ENCODE data around the gene SLC25A21.
"Not testable (repeated sequence)": the region's sequence is repeated elsewhere in the genome, so short reads cannot be mapped to it uniquely, and the experiment has no call there.

The SLC25A21 gene

DNA sequence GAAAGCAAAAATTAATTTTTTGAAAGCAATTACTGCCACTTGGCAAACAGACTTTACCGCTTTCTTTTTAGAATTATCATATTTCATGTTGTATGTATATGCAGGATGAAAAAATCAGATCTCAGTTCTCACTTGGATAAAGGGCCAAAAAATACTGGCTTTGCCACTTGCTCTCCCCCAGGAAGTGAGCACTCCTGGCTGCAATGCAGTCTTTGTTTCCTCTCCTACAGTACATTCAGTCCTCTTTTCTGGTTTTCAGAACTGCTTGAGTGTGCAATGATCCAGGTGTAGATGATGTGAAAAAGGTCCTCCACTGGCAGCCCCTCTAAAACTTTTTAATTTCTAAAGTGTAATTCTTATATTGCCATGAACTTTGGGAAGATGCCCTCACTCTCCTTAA, 183.4 kb downstream of the SLC25A21 start:
- no peak for DNase-seq (ENCODE audit: low read depth)
- no peak overlapping the region for H3K4me3 ChIP-seq (ENCODE audit: low read depth, low read length)
- no peak for TF ChIP-seq CTCF (IDR thresholded peaks at IDR 0.05; ENCODE audit: low read depth, low read length, missing control alignments)

- TF ChIP-seq CTCF (IDR thresholded peaks at IDR 0.05; ENCODE audit: low read depth, low read length, missing control alignments), result no peak
- DNase-seq (ENCODE audit: low read depth), result no peak
These were observed 183.8 kb downstream of the SLC25A21 start for GRCh38 chr14:36988568-36988967.

DNA sequence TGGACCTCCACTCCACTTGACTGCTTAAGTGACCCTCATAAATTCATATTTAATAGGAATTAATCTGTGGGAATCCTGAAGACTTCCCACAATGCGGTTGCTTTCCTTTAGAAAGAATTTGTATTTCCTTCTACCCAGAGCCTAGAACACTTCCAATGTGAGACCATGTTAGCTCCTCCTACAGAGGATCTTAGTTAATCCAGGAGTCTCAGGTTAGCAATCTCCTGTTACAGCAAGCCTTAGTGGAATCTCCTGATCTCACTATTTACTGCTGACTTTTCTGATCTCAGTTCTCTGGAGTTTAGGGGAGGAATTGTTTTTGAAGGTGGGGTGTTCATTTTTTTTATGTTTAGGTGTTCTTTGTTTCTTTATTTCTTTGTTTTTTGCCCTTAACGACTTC, 186.0 kb downstream of the SLC25A21 start:
- no peak for TF ChIP-seq CTCF (IDR thresholded peaks at IDR 0.05; ENCODE audit: low read depth, low read length, missing control alignments)
- H3K4me3 ChIP-seq (ENCODE audit: low read depth, low read length), result no peak overlapping the region
- no peak for DNase-seq (ENCODE audit: low read depth)

More at GRCh38 chr14:36988568-36988967, 183.8 kb downstream of the SLC25A21 start:
- no peak overlapping the region for H3K4me3 ChIP-seq (ENCODE audit: low read depth, low read length)

DNA sequence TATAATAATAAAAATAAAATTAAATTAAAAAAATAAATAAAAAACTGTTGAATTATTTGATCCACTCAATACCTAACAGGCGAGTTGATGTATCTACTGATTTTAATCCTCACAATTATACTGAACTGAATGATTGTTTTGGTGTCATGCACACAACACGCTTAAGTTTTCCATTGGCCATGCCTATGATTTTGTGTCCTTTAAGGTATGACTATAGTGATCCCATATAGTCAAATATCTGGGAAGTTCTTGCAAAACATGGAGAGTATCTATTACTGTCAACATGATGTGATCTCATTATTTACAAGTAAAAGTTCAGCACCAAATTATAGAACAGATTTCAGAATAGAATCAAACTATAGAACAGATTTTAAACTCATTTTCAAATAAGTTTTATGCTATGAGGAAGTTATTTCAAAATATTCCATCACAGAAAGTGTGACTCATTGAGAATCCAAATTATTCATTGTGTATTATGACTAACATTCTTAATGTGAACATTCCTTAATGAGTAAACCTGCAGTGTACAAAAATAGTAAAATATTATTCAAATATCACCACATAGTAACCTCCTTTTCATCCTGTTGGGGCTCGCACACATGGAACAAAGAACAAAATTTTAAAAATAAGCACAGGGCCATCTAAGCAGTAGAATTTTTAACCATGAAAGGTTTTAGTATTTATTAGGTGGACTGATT, 190.4 kb downstream of the SLC25A21 start:
- no peak overlapping the region for H3K4me3 ChIP-seq (ENCODE audit: low read depth, low read length)
- no peak for TF ChIP-seq CTCF (IDR thresholded peaks at IDR 0.05; ENCODE audit: low read depth, low read length, missing control alignments)
- DNase-seq (ENCODE audit: low read depth), result no peak

- not testable (repeated sequence) for DNase-seq (ENCODE audit: low read depth); H3K4me3 ChIP-seq (ENCODE audit: low read depth, low read length)
These were observed 192.0 kb downstream of the SLC25A21 start for GRCh38 chr14:36980413-36980812.

DNA sequence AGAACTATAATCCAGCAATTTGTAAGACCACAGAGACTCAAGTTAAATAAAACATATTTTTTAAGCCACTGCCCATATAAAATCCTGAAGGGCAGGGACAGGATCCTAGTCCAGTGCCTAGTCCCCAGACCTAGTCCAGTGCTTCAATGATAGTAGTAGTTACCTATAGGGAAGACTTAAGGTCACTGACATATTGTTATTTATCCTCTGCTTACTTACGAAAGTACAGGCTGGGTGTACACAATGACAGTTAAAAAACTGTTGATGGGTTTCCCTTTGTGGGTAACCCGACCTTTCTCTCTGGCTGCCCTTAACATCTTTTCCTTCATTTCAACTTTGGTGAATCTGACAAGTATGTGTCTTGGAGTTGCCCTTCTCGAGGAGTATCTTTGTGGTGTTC, 192.5 kb downstream of the SLC25A21 start:
- no peak overlapping the region for H3K4me3 ChIP-seq (ENCODE audit: low read depth, low read length)
- no peak for TF ChIP-seq CTCF (IDR thresholded peaks at IDR 0.05; ENCODE audit: low read depth, low read length, missing control alignments)
- DNase-seq (ENCODE audit: low read depth), result no peak

- no peak for DNase-seq (ENCODE audit: low read depth)
- no peak for TF ChIP-seq CTCF (IDR thresholded peaks at IDR 0.05; ENCODE audit: low read depth, low read length, missing control alignments)
- no peak overlapping the region for H3K4me3 ChIP-seq (ENCODE audit: low read depth, low read length)
These were observed 195.8 kb downstream of the SLC25A21 start for GRCh38 chr14:36976571-36977023.

Data from GM12864 (cell line).